Activated CD8-positive, alpha-beta memory T cell treated with anti-CD3 and anti-CD28 coated beads, Interleukin-2, amount 50 U/mL, for 1 hour (primary cell): ENCODE data around the gene GPR32.
"Not testable (repeated sequence)": the region's sequence is repeated elsewhere in the genome, so short reads cannot be mapped to it uniquely, and the experiment has no call there.

ENCODE experiments used
- DNase-seq: peaks from one replicate; pipeline ENCODE4 v3.0.0-alpha.2; 2020; ENCODE audit errors: extremely low read depth

GPR32 gene

DNA sequence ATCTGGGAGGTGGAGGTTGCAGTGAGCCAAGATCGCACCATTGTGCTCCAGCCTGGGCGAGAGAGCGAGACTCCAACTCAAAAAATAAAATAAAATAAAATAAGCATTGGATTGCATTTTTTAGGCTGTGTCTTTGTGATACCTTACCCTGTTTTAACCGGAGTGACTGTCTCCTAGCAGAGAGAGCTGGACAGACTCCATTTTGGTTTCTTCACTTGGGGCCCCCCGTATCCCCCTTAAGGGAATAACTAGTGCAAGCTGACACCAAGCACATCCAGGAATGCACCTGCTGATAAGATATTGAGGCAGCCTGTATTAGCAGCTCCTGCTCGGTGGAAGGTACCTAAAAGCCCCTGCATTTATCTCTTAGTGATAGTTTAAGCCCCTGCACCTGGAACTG lies 20.8 kb upstream of the GPR32 start:
- DNase-seq, result no peak

DNA sequence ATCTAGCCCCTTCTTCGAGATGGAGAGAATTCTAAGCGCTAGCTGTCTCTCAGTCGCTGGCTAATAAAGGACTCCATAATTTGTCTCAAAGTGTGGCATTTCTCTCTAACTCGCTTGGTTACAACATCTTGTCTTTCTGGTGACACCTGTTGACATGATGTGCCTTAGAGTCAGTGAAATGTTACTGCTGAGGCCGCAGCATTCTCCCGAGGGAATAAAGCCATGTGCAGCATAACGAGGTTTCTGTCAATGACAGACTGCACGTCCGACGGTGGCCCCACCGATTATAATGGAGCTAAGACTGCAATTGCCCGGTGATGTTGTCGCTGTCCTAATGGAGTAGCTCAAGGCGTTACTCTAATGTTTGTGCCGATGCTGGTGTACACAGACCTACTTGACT lies 20.3 kb upstream of the GPR32 start:
- DNase-seq, result no peak

DNA sequence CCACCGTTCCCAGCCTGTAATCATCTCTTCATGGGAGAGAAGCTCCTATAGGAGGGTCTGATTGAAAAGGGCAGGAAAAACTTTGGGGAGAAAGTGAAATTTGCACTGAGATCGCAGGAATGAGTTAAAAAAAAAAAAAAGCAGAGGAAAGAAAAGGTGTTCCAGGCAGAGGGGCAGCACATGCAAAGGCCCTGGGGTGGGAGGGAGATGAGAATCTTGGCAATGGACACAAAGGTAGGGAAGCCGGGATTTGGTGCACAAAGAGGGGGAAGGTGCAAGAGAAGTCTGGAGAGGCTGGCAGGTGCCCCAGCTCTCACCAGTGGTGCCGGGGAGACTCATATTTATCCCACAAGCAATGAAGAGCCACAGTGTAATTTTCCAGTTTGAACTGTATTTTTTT lies 16.4 kb upstream of the GPR32 start:
- DNase-seq, result no peak

DNA sequence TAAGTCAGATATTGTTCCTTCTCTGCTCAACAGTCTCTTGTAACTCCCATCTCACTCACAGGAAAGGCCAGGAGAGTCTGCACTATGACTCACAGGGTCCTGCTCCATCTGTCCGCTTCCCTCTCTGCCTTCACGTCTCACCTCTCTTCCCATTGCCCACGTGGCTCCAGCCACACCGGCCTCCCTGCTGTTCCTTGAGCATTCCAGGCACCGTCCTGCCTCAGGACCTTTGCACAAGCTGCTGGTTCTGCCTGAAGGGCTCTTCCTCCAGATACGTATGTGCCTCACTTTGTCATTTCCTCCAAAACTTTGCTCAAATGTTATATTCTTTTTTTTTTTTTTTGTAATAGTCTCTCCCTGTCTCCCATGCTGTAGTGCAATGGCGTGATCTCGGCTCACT lies 14.0 kb upstream of the GPR32 start:
- not testable (repeated sequence) for DNase-seq

DNA sequence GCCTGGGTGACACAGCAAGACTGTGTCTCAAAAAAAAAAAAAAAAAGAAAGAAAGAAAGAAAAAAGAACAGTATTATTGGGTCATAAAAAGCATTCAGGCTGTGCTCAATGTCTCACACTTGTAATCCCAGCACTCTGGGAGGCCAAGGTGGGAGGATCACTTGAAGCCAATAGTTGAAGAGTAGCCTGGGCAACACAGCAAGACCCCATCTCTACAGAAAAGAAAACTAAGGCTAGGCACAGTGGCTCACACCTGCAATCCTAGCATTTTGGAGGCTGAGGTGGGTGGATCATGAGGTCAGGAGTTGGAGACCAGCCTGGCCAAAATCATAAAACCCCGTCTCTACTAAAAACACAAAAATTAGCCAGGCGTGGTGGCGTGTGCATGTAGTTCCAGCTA lies 12.6 kb upstream of the GPR32 start:
- not testable (repeated sequence) for DNase-seq

DNA sequence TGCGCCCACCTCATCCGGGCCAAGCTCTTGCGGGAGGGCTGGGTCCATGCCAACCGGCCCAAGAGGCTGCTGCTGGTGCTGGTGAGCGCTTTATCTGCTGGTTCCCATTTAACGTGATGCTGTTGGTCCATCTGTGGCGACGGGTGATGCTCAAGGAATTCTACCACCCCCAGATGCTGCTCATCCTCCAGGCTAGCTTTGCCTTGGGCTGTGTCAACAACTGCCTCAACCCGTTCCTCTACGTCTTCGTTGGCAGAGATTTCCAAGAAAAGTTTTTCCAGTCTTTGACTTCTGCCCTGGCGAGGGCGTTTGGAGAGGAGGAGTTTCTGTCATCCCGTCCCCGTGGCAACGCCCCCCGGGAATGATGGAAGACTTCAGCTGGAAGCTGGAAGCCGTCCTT lies 11.2 kb upstream of the GPR32 start:
- DNase-seq, result not testable (repeated sequence)

DNA sequence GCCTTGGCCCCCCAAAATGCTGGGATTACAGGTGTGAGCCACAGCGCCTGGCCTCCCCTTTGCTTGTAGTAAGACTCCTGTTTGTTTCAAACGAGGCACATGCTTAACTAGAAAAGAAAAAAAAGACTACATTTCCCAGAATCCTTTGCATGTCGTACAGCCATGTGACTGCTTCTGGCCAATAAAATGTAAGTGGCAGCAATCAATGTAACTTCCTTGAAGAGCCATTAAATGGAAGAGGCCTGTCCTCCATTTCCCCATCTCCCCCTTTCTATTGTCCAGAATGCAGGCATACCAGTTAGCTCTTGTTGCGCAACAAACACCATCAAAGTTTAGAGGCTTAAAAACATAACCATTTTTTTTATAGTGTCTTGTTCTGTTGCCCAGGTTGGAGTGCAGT lies 10.4 kb upstream of the GPR32 start:
- no peak for DNase-seq

DNA sequence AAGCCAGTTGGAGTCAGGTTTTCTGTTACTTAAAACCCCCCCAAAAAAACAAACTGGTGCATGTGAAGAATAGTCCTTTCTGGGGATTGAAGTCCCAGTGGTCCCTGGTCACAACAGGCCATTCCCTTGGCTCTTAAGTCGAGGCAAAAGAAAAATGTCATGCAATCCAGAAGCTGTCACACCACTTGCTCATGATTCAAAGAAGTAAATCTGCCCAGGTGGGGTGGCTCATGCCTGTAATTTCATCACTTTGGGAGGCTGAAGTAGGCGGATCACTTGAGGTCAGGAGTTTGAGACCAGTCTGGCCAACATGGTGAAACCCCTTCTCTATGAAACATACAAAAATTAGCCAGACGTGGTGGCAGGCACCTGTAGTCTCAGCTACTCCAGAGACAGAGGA lies 8.8 kb upstream of the GPR32 start:
- DNase-seq, result not testable (repeated sequence)

DNA sequence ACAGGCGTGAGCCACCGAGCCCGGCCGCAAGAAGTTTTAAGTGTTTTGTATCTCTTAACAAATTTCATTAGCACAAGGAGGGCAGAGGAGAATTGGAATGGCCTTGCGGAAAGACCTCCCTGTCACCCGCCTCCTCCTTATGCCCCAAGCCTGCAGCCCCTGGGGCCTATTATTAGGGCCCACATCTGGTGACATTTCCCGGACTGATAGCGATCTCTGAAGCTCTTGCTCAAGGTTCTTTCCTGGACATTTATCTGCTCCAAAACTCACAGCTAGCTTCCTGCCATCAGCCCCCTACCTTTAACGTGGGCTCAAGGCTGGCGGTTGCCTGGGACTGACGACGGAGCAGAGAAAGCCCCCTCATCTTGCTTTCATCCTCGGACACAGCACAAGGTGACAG lies 6.7 kb upstream of the GPR32 start:
- DNase-seq, result not testable (repeated sequence)

DNA sequence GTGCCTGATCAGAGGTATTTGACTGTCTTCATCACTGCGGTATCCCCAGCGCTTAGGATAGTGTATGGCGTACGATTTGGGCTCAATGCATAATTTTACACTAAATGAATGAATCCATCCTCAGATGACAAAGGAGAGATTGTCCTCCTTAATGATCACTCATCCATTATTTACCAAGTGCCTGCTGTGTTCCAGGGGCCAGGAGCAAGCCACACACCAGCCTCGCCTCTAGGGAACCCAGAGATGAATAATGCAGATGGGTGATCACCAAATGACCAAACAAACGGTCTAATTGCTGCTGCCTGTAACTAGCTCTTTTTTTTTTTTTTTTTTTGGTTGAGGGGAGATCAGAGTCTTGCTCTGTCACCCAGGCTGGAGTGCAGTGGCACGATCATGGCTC lies 5.9 kb upstream of the GPR32 start:
- DNase-seq, result no peak

DNA sequence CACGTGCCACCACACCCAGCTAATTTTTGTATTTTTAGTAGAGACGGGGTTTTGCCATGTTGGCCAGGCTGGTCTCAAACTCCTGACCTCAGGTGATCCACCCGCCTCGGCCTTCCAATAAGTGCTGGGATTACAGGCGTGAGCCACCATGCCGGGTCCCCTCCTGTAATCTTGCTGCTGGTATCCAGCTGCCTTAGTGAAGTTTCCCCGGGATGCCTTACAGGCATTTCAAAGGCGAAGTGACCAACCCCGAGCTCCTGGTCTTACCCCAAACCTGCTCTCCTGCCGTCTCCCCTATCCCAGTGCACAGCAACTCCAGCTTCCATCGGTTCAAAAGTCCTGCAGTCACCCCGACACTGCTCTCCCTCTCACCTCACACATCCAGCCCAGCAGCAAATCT lies 3.5 kb upstream of the GPR32 start:
- not testable (repeated sequence) for DNase-seq

DNA sequence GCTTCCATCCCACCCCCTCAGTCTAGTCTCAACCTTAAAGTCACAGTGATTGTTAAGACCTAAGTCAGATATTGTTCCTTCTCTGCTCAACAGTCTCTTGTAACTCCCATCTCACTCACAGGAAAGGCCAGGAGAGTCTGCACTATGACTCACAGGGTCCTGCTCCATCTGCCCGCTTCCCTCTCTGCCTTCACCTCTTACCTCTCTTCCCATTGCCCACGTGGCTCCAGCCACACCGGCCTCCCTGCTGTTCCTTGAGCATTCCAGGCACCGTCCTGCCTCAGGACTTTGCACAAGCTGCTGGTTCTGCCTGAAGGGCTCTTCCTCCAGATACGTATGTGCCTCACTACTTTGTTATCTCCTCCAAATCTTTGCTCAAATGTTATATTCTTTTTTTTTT lies 3.0 kb upstream of the GPR32 start:
- DNase-seq, result not testable (repeated sequence)

DNA sequence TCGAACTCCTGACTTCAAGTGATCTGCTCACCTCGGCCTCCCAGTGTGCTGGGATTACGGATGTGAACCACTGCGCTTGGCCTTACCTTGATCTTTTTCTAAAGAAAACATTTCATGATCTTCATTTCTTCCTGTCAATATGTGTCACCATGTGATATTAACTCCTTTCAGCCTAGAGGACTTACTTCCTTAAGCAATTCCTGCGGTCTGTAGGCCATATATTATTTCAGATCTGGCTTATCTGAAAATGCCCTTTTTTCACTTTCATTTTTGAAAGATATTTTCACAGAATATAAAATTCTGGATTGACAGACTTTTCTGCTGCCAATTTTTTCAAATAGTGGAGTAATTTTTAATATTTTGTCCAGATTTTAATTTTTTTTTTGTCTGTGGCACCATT lies 2.0 kb upstream of the GPR32 start:
- DNase-seq, result no peak

DNA sequence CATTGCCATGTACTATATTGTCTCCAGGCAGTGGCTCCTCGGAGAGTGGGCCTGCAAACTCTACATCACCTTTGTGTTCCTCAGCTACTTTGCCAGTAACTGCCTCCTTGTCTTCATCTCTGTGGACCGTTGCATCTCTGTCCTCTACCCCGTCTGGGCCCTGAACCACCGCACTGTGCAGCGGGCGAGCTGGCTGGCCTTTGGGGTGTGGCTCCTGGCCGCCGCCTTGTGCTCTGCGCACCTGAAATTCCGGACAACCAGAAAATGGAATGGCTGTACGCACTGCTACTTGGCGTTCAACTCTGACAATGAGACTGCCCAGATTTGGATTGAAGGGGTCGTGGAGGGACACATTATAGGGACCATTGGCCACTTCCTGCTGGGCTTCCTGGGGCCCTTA lies 624 bp downstream of the GPR32 start:
- no peak for DNase-seq

DNA sequence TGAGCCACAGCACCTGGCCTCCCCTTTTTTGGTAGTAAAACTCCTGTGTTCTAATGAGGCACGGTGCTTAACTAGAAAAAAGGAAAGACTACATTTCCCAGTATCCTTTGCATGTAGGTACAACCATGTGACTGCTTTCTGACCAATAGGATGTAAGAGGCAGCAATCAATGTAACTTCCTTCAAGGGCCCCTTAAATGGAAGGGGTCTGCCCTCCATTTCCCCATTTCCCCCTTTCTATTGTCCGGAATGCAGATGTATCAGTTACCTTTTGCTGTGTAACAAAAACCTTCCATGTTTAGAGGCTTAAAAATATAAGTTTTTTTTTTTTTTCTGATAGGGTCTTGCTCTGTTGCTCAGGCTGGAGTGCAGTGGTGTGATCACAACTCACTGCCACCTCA lies 2.2 kb downstream of the GPR32 start:
- DNase-seq, result no peak

DNA sequence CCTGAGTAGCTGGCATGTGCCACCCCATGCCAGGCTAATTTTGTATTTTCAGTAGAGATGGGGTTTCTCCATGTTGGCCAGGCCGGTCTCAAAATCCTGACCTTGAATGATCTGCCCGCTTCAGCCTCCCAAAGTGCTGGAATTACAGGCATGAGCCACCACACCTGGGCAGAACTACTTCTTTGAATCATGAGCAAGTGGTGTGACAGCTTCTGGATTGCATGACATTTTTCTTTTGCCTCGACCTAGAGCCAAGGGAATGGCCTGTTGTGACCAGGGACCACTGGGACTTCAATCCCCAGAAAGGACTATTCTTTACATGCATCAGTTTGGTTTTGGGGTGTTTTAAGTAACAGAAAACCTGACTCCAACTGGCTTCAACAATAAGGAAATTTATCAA lies 2.6 kb downstream of the GPR32 start:
- DNase-seq, result not testable (repeated sequence)

DNA sequence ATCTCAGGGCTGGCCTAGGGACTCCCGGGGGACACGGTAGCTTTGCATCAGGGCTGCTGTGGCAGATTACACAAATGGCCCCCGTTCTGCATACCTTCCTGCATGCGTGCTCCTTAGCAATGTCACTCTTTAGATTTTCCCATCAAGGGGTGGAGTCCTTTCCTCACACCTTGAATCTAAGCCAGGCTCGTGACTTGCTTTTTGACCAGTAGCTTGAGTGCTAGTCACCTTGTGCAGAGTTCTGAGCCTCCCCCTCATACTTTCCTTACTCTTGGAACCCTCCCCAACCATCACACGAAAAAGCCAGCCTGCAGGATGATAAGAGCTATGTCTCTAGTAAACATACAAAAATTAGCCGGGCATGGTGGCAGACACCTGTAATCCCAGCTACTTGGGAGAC lies 3.2 kb downstream of the GPR32 start:
- not testable (repeated sequence) for DNase-seq

DNA sequence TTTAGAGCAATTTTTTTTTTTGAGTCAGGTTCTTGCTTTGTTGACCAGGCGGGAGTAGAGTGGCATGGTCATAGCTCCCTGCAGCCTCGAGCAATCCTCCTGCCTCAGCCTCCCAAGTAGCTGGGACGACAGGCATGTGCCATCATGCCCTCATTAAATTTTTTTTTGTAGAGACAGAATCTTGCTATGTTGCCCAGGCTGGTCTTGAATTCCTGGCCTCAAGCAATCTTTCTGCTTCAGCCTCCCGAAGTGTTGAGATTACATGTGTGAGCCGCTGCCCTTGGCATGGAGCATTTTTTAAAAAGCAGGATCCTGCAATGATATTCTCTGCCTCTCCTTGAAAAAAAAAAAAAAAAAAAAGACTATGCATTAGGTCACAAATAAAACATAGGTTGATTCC lies 5.9 kb downstream of the GPR32 start:
- no peak for DNase-seq

DNA sequence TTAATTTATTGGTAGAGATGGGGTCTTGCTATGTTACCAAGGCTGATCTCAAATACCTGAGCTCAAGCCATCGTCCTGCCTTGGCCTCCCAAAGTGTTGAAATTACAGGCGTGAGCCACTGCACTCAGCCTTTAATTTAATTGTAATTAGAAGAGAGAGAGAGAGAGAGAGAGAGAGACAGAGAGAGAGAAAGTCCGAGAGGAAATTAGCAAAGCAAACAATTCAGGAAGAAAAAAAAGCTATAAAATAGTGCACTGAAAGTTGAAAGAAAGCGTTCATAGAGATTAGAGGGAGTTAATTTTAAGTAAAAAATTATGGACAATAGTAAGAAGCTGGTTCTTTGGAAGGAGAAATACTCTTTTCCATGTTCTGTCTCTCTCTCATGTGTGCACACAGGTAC lies 7.0 kb downstream of the GPR32 start:
- no peak for DNase-seq

DNA sequence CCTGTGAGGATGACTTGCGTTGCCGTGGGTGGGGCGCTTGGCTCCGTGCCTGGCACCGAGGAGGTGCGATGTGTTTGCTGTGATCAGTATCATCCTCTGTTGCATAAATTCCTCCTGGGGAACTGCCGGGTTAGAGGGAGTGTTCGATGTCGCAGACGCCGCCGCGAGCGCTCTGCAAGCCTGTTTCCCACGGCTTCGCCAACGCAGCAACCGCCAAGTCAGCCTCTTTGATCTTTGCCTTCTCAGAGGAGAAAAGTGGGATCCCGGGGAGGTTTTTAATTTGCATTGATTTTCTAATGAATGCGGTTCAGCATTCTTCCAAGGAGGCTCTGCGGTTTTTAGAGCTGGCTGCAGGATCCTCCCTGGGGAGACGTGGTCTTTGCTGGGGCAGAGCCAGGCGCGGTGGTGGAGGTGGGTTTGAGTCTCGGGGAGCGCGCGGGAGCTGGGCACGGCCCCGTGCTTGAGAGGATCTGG lies 7.6 kb downstream of the GPR32 start:
- no peak for DNase-seq

DNA sequence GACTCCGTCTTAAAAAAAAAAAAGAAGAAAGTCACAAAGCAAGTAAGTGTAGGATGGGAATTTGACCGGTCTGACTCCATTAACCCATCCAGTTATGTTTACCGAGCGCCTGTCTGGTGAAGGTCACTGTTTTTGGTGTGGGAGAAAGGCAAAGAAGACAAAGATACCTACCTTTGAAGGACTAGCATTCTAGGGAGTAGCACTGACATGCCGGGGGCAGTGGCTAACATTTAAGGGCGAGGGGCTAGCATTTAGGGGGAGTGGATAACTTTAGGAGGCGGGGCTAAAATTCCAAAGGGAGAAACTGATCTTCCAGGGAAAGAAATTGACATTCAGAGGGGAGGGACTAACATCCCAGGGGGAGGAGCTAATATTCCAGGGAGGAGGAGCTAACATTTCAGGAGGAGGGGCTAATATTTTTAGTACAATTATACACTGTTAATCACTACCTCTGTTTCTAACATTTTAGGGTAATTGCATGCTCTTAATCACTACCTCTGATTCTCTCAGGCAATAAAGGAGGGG lies 8.7 kb downstream of the GPR32 start:
- DNase-seq, result no peak

DNA sequence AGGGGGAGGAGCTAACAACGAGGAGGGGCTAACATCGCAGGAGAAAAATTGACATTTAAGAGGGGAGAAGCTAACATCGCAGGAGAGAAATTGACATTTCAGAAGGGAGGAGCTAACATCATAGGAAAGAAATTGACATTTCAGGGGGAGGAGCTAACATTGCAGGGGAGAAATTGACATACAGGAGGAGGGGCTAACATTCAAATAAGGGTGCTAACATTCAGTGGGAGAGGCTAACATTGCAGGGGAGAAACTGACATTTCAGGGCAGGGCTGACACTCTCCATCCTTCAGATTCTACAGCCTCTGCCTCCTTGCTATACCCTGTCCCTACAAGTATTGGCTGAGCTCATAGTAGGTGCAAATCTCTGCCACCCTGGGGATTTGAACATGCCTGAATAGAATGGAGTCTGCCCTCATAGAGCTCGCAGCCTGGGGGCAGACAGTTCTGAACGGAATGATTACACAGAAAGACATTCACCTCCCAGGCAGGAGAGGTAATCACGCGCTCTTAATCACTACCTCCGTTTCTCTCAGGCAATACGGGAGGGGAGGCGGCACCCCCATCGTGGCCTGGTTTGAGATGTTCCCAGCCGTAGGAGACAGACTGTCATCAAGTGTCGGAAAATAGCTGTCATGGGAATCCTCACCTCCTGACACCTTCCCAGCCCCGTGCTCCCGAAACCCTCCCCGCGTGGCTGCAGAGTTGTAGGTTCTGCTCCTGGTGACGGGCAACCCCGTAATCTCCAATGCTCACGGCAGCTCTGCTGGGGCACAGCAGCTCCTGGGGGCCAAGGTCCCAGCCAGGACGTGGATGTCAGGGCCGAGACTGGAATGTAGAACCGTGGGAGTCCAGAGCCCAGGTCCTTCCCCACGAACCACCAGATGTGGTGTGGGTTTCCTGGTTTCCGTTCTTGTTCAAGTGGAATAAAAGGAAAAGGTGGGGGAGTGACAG lies 9.5 kb downstream of the GPR32 start:
- DNase-seq, result no peak

DNA sequence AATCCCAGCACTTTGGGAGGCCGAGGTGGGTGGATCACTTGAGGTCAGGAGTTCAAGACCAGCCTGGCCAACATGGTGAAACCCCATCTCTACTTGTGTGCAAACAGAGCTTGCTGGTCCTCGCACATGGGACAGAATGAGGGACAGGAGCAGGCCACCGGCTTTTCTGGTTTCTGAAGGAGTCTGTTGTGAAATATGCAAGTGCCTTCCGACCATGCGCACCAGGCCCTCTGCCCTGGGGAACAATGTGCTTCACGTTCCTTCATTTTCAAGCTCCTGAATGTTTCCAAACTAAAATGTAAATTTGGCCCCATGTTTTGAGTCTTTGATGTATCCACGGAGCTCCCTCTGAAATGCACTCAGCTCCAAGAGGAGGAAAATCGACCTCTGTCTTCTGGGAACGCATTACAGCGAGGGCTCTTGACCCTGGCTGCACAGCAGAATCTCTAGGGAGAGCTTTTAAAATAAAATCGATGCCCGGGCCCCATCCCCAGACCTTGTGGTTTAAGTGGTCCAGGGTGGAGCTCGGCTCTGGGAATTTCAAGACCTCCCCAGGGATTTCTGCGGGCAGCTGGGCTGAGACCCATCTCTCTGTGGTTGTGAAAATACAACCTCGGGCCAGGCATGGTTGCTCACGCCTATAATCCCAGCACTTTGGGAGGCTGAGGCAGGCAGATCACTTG lies 10.6 kb downstream of the GPR32 start:
- no peak for DNase-seq
